PC-3 (cell line): ENCODE data around the gene UPK1A.

ENCODE experiments used
- CTCF ChIP-seq: fragments of 300-600 bp; sonication (generic); conservative IDR thresholded peaks from 2 replicates; pipeline ENCODE4 v1.5.1; 2017; ENCODE audit warnings: antibody characterized with exemption, low read depth, mild to moderate bottlenecking, low read length
- EZH2phosphoT487 ChIP-seq: fragments of 300-600 bp; sonication (generic); IDR thresholded peaks from 2 replicates; pipeline ENCODE4 v1.6.1; 2018; ENCODE audit warnings: mild to moderate bottlenecking, antibody characterized with exemption, low read length, borderline replicate concordance

DNA sequence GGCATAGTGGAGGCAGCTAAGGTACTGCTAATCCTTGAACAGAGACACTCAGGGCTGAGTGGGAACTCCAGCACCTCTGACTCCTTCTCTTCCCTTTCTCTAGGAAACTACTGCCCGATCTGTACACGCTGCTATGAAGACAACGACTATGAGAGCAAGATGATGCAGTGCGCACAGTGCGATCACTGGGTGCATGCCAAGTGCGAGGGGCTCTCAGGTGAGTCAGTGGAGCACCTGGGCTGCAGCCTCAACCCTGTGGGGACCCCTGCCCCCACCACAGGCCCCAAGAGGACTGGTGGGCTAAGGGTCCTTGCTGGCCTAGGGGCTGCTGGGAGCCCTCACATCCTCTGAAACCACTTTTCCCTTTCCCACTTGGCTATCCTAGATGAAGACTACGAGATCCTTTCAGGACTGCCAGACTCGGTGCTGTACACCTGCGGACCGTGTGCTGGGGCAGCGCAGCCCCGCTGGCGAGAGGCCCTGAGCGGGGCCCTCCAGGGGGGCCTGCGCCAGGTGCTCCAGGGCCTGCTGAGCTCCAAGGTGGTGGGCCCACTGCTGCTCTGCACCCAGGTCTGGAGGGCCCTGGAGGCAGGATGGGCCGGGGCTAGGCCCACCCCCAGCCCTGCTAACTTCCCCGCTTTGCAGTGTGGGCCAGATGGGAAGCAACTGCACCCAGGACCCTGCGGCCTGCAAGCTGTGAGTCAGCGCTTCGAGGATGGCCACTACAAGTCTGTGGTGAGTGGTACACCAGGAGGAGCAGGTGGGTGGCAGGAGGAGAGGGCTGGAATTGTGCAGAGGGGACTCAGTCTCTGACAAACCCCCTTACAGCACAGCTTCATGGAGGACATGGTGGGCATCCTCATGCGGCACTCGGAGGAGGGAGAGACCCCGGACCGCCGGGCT is 61.0 kb downstream of the UPK1A start:
- no peak for TF ChIP-seq CTCF
- no peak for TF ChIP-seq EZH2phosphoT487
